ENCODE results near the gene SAT2.

SAT2 gene

GRCh38 chr17:7589891-7590691, 37.5 kb downstream of the SAT2 start, which contains the start of gene SOX15:
TSS of gene SOX15 (minus strand) at chr17:7590094. CDS start at chr17:7589676, 418 bp downstream.
- DNase-seq: no peak

- DNase-seq: no peak
Measured at GRCh38 chr17:7589204-7589868, 38.3 kb downstream of the SAT2 start.

- no peak for DNase-seq
Measured at GRCh38 chr17:7588553-7589203, 38.9 kb downstream of the SAT2 start.

GRCh38 chr17:7587420-7588151, 40.0 kb downstream of the SAT2 start:
- DNase-seq: no peak

- peak; percentile 52 for DNase-seq
Measured at GRCh38 chr17:7586673-7587419, 40.8 kb downstream of the SAT2 start.

- peak; percentile 98 for DNase-seq
Measured at GRCh38 chr17:7583253-7584109, 44.1 kb downstream of the SAT2 start, which contains the start of gene MPDU1. TSS of gene MPDU1 (plus strand) at chr17:7583852. CDS start at chr17:7583863, 11 bp downstream.

- no peak for DNase-seq
Measured at GRCh38 chr17:7582396-7583252, 45.0 kb downstream of the SAT2 start.

GRCh38 chr17:7580604-7581575, 46.7 kb downstream of the SAT2 start:
- DNase-seq: no peak

GRCh38 chr17:7579834-7580603, 47.6 kb downstream of the SAT2 start:
- DNase-seq: no peak

GRCh38 chr17:7579001-7579833, 48.4 kb downstream of the SAT2 start, which contains the start of gene CD68:
TSS of gene CD68 (plus strand) at chr17:7579638. CDS start at chr17:7579678, 40 bp downstream.
- DNase-seq: peak; percentile 34

GRCh38 chr17:7577327-7578199, 50.1 kb downstream of the SAT2 start:
- DNase-seq: no peak

- no peak for DNase-seq
Measured at GRCh38 chr17:7576432-7576937, 51.1 kb downstream of the SAT2 start.
